Activated CD8-positive, alpha-beta memory T cell treated with anti-CD3 and anti-CD28 coated beads, Interleukin-2, amount 50 U/mL, for 48 hours (primary cell): ENCODE measurements around the gene HMCN1.
"Not testable (repeated sequence)": the region's sequence is repeated elsewhere in the genome, so short reads cannot be mapped to it uniquely, and the experiment has no call there.

Experiments used
- DNase-seq: peaks from one replicate; pipeline ENCODE4 v3.0.0-alpha.2; 2020

Gene HMCN1

DNA sequence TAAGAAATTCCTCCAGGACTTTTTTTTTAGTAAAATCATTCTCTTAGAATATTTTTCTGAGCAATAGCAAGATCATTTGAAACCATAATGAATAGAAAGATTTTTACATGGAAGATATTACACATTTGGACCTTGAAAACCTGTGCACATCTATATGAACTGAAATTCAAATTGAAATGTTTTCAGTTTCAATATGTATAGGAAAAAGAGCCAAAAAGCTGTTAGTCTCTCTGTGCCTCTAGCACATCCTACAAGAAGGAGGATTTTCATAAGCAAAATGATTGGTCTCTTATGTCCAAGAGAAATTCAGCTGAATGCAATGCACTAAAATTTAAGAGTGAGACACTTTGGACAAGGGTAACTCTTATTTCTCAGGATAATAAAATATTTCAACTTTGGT, 8.2 kb downstream of the HMCN1 start:
- no peak for DNase-seq

DNA sequence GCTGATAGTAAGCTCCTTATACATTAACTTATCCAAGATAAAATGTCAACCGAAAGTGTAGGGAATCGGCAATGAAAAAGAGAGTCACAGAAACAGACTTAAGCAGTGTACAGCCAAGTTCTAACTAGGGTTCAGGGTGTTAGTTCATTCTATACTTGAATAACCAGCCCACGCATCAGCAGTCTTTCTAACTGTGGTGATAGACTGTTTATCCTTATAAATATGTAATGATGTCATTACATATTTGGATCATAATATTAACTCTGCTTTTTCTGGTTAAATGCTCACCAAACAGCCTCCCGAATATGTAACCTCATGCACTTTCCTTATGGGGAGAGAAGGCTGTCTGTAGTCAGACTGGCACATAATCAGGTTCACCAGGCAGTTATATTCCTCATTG, 11.0 kb downstream of the HMCN1 start:
- no peak for DNase-seq

DNA sequence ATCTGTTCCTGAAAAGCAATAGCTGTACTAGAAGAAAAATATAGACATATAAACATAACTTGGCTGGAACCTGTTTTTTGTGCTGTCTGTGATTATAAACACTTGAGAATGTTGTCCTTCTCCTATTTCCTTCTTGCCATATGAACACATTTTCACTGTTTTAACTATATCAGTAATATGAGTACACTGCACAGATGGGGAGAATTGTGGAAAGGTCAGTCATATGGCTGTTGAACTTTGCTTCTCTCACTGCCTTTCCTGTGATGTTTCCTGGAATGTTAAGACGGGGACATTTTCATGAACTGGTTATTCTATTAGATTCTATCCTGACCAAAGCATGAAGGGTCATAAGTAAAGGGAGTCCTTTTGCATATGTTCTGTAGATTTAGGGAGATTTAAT, 24.9 kb downstream of the HMCN1 start:
- DNase-seq = no peak

DNA sequence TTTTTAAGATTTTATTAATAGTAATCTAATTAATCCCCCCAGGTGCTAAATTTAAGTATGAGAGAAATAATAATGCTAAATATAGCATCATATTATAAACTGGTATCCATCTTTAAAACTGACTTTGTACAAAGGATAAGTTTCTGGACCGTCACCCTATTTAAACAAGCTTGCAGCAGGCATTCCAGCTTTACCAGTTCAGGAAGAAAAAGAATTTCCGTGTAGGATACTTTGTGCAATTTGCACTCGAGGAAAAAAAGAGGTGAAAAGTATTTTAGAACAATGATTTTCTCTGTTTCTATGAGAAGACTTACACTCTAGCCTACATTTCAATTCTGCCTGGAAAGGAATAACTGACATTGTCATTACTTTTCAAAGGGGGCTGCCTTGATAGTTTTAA, 27.6 kb downstream of the HMCN1 start:
- DNase-seq = no peak

DNA sequence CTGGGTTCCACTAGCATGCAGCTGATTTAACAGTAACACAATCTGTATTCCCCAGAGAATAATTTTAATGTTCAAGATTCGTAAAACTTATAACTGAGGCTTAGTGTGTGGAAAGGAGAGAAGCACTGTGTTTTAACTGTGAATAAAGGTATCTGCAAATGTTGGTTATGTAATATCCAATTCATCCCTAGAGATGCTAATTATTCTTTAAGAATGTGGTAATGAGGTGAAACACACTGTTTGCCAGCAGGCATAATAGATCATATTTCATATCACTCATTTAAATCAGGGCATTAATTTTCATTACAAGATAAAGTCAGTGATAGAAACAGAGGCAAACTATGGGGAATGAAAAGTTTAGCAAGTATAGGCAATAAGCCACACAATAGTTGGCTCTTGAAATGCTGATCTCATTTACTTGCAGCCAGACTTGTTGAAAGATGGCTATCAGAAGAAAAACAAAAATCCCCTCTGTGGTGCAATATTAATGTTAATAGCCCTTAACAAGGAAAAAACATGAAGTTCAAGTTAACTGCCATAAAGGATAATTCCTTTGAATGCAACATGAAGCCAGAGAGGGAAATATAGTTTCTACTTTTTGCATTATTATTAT, 33.4 kb downstream of the HMCN1 start:
- no peak for DNase-seq

DNA sequence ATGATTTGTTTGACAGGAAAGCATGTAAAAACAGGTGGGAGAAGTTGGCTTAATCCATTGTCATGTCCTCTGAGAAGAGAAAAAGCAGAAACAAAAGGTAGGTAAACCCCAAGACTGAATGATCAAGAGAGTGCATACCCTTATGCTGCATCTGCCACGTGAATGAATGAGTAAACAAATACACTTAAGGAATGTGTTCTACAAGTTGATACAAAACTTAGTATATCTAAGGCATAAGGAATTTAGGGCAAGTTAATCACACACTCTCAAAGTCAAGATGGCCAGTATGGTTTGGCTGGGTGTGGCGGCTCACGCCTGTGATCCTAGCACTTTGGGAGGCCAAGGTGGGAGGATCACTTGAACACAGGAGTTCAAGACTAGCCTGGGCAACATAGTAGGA, 34.2 kb downstream of the HMCN1 start:
- no peak for DNase-seq

DNA sequence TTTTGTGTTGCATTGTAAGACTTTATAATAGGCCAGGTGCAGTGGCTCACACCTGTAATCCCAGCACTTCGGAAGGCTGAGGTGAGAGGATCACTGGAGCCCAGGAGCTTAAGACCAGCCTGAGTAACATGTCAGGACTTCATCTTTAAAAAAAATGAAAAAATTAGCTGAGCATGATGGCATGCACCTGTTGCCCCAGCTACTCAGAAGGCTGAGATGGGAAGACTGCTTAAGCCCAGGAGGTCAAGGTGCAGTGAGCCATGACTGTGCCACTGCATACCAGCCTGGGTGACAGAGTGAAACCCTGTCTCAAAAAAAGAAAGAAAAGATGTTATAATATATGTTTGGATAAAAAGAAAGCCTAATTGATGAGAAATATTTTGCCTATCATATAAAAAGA, 34.9 kb downstream of the HMCN1 start:
- no peak for DNase-seq

DNA sequence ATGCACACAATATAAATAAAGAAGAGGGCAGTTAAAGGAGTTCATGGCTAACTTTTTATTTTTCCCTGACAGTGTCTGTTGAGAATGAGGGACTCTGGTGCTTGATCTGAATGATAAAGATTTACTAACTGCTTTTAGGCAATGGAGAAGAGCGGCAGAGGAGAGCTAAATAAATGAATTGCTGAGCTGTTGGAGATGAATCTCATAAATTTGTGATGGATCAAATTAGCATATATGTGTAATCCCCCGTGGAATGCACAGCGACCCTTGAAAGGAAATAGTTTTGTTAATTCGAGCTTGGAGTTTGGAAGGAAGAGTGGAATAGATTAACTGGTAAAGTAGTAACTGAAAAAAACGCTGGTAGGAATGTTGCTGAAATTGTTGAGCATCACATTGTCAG, 40.2 kb downstream of the HMCN1 start:
- no peak for DNase-seq

DNA sequence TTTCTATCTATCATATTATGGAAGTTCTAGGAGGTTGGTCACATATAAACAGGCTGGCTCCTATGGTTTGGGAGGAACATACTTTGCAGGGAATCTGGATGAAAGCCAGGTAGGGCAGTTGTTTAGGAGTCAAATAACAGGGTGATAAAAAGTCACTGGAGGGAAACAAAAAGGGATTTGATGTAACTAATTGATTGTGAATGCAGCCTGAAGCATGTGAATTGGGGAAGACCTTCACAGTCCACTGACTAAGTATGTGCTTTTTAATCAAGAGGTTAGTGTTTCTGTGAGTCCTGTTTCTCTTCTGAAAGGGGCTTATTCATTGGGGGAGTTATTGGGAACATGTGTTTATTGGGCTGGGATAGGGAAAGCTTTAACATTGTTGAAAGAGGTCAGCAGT, 41.3 kb downstream of the HMCN1 start:
- no peak for DNase-seq

DNA sequence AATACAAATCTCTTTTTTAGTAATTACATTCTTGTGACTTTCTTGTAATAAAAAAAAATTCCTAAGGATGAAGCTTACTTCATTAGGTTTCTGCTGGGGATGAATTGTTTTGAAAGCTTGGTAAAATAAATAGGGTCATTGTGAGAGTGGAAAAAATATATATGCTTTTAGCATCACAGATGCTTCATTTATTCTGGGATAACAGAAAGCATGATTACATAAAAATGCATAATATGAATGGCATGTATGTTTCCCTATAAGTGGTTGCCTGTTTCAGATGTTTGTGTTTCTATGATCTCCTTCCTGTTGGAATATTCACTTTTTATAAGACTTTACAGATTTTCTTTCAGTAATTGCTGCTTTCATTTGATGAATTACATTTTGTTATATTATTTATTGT, 42.3 kb downstream of the HMCN1 start:
- no peak for DNase-seq

DNA sequence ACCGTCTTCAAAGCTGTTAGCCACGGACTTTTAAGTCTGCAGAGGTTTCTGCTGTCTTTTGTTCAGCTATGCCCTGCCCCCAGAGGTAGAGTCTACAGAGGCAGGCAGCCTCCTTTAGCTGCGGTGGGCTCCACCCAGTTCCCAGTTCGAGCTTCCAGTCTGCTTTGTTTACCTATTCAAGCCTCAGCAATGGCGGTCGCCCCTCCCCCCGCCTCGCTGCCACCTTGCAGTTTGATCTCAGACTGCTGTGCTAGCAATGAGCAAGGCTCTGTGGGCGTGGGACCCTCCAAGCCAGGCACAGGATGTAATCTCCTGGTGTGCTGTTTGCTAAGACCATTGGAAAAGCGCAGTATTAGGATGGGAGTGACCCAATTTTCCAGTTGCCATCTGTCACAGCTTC, 49.7 kb downstream of the HMCN1 start:
- not testable (repeated sequence) for DNase-seq

DNA sequence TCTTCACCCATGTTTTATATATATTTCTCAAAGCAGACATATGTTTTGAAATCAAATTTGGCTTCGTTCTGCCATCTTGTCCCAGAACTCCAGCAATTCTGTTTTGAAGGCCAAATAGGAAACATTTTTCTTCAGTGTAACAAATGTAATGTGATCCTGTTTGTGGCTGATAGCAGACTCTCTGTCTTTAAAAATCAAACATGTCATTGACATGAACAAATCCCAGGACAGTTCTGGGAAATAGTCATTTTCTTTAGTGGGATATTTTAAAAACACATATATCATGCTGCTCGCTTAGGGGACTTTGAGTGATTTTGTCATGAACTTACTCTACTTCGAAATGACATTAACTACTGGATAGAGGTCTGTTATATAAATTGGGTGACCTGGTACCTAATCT, 51.4 kb downstream of the HMCN1 start:
- DNase-seq = no peak

DNA sequence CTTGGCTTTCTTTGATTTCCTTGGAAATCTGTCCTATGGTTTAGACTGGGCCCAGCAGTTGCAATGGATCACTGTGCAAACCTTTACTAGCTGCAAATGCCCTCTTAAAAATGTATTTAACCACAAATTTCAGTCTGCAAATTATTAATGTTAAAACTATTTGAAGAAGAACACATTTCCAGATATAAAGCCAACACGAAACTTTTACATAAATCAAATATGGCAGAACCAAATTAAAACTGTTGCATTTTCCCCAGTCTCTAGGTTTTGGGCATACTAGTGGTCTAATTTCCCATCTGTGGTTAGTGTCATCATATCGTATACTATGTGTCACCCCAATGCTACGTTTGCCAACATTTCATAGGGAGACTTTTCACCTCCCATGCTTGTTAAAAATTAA, 52.3 kb downstream of the HMCN1 start:
- no peak for DNase-seq

DNA sequence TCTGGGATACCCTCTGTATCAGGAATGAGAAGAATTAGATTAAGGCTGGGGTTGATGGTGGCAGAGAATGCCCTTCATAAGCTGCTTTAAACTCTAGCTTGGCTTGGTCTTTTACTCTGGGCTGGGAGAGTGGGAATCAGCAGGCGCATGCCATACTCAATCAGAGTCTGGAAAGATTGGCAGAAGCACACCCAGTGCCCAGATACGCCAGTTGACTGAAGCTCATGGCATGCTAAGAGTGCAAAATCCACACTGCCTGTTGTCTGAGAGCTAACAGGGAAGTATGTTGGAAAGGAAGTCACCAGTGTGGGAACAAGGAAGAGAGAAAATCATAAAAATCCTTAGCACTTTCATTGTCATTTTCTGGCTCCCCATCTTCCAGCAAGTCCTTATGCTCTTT, 53.0 kb downstream of the HMCN1 start:
- no peak for DNase-seq

DNA sequence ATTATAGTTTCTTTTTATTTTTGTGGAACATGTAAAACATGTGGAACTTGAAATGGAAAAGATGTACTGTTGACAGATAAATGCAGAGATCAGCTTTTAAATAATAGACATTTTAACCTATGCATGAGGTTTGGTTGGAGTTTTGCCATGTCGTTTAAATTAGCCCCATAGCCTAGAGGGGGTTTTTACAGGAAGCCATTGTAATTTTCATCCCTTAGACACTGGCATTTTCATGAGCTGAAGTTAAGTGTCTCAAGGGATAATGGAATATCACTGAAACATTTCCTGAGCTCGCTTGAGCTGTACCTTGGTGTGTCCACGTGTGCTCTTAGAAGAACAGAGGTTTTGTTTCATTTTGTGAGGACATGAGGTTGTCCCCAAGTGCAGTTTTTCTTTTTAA, 54.2 kb downstream of the HMCN1 start:
- DNase-seq = no peak

DNA sequence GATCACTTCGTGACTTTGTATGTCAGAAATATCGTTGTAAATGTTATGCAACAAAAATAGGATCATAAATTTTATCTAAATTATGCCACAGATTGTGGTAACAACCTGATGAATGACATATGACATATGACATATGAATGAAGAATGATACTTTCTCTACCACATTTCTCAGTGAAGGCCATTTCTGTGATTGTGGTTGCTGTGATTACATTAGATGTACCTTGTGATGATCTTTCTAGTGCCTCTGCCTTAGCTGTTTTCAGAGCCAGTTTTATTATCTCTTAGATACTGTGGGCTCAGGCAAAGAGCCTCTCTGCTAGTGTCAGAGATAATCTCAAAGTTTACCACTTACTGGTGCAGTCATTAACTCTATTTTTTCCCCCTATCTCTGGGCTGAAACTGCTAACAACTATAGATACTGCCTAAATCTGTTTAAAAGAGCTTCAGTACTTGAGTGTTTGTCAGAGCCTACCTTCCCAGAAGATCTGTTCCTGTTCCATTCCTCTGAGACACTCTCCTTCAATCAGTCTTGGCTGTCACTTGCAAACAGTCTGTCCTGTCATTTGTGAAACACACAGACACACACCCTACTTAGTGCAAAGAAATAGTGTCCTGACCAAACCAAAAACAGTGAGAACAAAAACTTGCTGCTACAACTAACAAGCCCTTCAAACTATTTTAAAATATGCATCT, 55.5 kb downstream of the HMCN1 start:
- no peak for DNase-seq

DNA sequence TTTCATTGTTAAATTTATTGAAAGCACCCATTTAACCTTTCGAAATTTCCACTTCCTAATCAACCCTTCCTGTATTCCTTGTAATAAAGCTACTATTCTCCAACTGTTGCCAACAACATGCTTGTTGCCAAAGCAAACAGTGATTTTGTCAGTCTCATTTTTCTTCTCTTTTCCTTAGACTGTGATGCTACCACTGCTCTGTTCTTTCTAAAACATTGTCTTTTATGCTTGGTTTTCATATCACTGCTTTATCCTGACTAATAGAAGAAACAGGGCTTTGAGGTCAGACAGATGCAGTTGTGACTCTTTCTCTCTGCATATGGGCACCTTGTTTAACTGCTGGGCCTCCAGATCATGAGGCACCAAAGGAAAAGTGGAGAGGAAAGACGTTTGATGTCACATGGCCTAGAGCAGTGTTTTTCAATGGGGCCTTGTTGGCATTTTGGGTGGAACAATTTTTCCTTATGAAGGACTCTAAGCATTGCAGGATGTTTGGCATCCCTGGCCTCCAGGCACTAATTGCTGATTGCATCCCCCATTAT, 56.1 kb downstream of the HMCN1 start:
- DNase-seq = no peak

DNA sequence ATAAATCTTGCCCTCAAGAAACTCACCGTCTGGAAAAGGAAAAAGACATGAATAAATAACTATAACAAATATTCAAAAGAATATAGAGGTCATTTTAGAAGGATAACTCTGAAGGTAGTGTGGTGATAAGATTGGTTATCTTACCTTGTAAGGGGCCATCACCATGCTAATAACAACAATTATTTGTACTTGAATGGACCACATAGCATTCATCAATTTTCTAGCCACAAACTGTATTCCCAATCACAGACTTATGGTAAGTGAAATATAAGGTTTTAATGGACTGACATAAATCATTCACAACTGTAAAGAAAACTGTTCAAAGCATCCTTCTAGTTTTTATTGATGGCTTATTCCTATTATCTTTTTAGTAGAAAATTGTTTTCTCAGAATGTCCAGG, 57.8 kb downstream of the HMCN1 start:
- DNase-seq = no peak

DNA sequence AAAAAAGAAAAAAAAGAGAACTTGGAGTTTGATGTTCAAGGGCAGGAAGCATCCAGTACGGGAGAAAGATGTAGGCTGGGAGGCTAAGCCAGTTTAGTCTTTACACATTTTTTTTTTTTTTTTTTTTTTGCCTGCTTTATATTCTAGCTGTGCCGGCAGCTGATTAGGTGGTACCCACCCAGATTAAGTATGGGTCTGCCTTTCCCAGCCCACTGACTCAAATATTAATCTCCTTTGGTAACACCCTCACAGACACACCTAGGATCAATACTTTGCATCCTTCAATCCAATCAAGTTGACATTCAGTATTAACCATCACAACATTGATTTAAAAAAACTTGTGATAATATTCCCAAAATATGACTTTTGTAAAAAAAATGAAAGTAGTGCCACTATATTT, 60.3 kb downstream of the HMCN1 start:
- not testable (repeated sequence) for DNase-seq

DNA sequence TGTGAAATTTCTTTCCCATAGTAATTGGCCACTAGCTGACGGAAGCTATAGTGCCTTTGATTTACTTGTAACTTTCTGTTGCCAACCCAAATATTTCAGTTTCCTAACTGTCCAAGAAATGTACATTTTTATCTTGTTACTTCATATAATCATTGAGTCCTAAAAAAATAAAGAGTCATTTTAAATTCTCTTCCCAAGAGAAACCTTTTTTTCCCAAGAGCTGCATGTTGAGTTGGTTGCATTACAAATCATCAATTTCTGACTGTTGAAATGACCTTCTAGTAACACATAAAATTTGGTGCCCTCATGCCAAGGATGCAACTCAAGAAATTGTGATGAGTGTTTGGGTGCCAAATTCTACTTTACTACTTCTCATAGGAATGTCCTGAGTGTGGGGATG, 61.0 kb downstream of the HMCN1 start:
- no peak for DNase-seq

DNA sequence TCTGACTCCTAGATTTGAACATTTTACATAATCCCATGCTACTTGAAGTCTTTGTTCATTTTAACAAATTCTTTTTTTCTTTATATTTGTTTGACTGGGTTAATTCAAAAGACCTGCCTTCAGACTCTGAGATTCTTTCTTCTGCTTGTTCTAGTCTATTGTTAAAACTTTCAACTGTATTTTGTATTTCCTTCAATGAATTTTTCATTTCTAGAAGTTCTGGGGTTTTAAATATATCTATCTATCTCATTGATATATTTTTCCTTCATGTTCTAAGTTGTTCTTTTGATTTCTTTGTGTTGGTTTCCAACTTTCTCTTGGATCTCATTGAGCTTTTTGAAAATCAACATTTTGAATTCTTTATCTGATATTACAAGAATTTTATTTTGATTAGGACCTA, 64.3 kb downstream of the HMCN1 start:
- no peak for DNase-seq

DNA sequence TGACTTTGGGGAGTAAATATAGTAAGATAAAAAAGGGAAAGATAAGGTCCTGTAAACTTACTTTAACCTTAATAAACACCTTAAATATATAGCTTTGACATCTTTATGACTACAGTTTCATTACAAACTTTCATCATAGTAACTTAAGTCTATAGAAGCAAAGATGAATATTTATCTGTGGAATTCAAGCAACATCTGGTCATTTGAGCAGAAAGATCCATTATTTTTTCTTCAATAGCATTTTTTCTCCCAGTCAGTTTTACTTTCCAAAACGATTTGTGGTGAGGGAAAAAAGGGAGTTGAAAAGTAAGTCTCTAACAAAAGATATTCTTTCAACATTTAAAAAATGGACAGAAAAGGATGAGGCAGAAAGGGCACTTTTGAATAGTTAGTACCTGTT, 69.0 kb downstream of the HMCN1 start:
- no peak for DNase-seq

DNA sequence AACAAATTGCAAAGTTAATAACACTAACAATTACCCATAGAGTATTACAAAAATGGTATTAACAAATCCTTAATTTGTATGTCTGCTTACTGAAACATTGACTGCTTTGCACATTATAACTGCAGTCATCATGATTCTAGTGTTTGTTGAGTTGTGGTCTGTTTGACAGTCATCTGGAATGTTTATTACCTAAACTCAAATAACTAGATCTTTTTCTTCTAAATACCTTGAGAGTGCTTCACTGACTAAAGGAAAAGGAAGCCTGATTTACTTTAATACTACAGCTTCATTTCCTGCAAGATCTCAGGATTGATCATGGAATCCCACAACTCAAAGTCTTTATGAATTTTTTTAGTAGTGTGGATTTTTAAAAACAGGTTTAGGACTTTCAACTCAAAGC, 70.0 kb downstream of the HMCN1 start:
- no peak for DNase-seq

DNA sequence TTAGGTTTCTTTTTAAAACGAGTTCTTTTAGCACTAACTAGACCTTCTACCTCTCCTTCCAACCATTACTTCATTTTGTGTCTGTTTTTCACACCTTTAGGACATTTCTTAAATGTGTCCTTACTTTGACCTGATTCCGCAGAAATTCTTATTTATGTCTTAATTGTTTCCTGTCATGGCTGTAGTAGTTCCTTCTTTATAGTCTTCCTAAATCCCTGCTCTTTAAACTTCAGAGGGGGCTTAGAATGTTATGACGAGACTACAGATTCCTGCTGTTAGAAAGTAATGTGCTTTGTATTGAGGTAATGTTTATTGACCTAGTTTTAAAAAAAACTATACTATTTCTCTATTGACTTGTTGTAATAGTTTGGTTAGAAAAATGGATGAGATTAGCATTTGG, 70.4 kb downstream of the HMCN1 start:
- DNase-seq = no peak

DNA sequence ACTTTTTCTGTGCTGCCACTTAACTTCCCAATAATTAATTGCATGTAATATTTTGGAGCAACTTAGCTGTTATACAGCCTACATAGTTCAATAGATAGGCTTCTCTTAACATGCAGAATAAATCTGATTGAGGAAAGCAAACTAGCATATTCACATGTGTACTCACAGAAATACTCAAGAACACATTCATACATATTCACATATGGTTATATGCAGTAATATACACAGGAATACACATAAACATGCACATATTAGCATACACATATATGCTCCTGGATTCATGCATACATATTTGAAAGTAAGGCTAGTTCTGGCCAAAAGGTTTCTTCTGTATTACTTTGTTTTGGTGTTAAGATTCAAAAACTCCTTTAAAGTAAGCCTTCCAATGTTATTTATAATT, 73.1 kb downstream of the HMCN1 start:
- no peak for DNase-seq
